Neural progenitor cell (in vitro differentiated cells): Measurements from ENCODE around the gene PLA2R1. TPM values are rescaled to one million over a fixed set of nuclear protein-coding genes. Genes with fewer than 3 reads are reported as not detected.

ENCODE experiments used
- DNase-seq: peaks from one replicate; pipeline ENCODE4 v3.0.0-alpha.2; 2016; ENCODE audit warnings: low spot score
- H2AFZ ChIP-seq: fragments of 200-600 bp; sonication (generic); replicated peaks from 2 replicates; pipeline ENCODE4 v1.6.1; 2016; ENCODE audit warnings: antibody characterized with exemption
- H3F3A ChIP-seq: fragments of 200-600 bp; sonication (generic); 2 replicates; pipeline ENCODE4 v1.6.1; 2016; ENCODE audit warnings: antibody characterized with exemption, low read depth
- H3K27ac ChIP-seq: fragments of 200-600 bp; sonication (generic); 2 replicates; pipeline ENCODE4 v1.5.1; 2016; ENCODE audit warnings: mild to moderate bottlenecking
- H3K27me3 ChIP-seq: fragments of 200-600 bp; sonication (generic); 2 replicates; pipeline ENCODE4 v1.6.1; 2016; ENCODE audit warnings: mild to moderate bottlenecking, moderate library complexity
- H3K36me3 ChIP-seq: fragments of 200-600 bp; sonication (generic); 2 replicates; pipeline ENCODE4 v1.5.1; 2016
- H3K4me1 ChIP-seq: fragments of 200-600 bp; sonication (generic); 2 replicates; pipeline ENCODE4 v1.6.1; 2016; ENCODE audit warnings: mixed run types
- H3K4me2 ChIP-seq: fragments of 200-600 bp; sonication (generic); 2 replicates; pipeline ENCODE4 v1.6.1; 2016
- H3K4me3 ChIP-seq: fragments of 200-600 bp; sonication (generic); 2 replicates; pipeline ENCODE4 v1.5.1; 2016
- H3K79me2 ChIP-seq: fragments of 200-600 bp; sonication (generic); 2 replicates; pipeline ENCODE4 v1.6.1; 2016; ENCODE audit warnings: low read depth
- H3K9ac ChIP-seq: fragments of 200-600 bp; sonication (generic); 2 replicates; pipeline ENCODE4 v1.6.1; 2016
- H3K9me3 ChIP-seq: fragments of 200-600 bp; sonication (generic); 2 replicates; pipeline ENCODE4 v1.5.1; 2016; ENCODE audit warnings: low read depth
- H4K20me1 ChIP-seq: fragments of 200-600 bp; sonication (generic); 2 replicates; pipeline ENCODE4 v1.6.1; 2016; ENCODE audit warnings: low read depth
- H3K27ac Mint-ChIP-seq: 3 replicates; pipeline ENCODE4 v1.8.0; 2021; ENCODE audit warnings: mixed read lengths
- H3K27me3 Mint-ChIP-seq: 2 replicates; pipeline ENCODE4 v1.8.0; 2022; ENCODE audit warnings: low read depth, mild to moderate bottlenecking, inconsistent platforms, moderate library complexity, mixed read lengths; ENCODE audit not compliant: insufficient read depth
- H3K36me3 Mint-ChIP-seq: 3 replicates; pipeline ENCODE4 v1.8.0; 2021; ENCODE audit warnings: mixed read lengths
- H3K4me1 Mint-ChIP-seq: 3 replicates; pipeline ENCODE4 v1.8.0; 2021; ENCODE audit warnings: mixed read lengths
- H3K4me3 Mint-ChIP-seq: 3 replicates; pipeline ENCODE4 v1.8.0; 2021; ENCODE audit warnings: mild to moderate bottlenecking, moderate library complexity, mixed read lengths
- H3K9me3 Mint-ChIP-seq: 3 replicates; pipeline ENCODE4 v1.8.0; 2020; ENCODE audit warnings: mixed read lengths
- EZH2 ChIP-seq: fragments of 200-600 bp; sonication (generic); IDR thresholded peaks from 2 replicates; pipeline ENCODE4 v1.6.1; 2017; ENCODE audit warnings: antibody characterized with exemption, mild to moderate bottlenecking, moderate library complexity
- EZH2phosphoT487 ChIP-seq: fragments of 200-600 bp; sonication (generic); IDR thresholded peaks from 2 replicates; pipeline ENCODE4 v1.6.1; 2017; ENCODE audit warnings: antibody characterized with exemption
- total RNA-seq: library from RNA; depleted of rRNA; stranded (reverse); fragments of >200 nt; gene quantifications from 2 replicates; pipeline ENCODE4 v1.2.3, GENCODE V29; 2015; ENCODE audit warnings: low replicate concordance
- TF ChIP-seq, protein P1 (sequence below): fragments of 200-600 bp; sonication (generic); IDR thresholded peaks from 2 replicates; pipeline ENCODE4 v1.5.1; 2017; ENCODE audit warnings: antibody characterized with exemption, mild to moderate bottlenecking

PLA2R1 gene
- total RNA-seq, 1 donor from 2014 or later: 0.45 TPM

DNA sequence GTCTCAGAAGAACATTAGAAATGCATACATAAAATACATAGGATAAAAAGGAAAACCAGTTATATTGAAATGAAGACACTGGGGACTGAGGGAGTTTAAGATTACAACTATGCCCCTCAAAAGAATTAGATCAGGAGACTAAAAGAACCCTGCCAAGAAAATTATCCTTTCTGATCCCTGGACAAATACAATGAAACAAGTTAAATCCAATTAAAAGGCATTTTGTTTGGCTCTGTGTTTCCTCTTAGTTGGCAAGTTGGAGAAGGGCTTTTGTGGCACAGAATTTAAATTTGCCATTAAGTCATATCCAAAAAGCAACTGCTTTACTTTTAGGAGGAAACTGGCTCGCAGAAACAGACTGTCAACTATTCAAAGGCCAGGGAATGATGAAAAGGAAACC lies 165.3 kb downstream of the PLA2R1 start:
- Histone ChIP-seq H3F3A (no peaks in the 10 kb centered on the region), H3K4me2 (peak overlapping the region; percentile 36), H3K9ac (no peak overlapping the region), H3K27me3 (peaks cover 78% of the 10 kb centered on the region), H2AFZ (no peak overlapping the region), H4K20me1 (no peaks in the 10 kb centered on the region), H3K9me3 (no peaks in the 10 kb centered on the region), H3K4me3 (peak overlapping the region; percentile 0), H3K79me2 (no peaks in the 10 kb centered on the region), H3K4me1 (peaks cover 12% of the 10 kb centered on the region), H3K36me3 (no peaks in the 10 kb centered on the region), H3K27ac (no peak overlapping the region)
- DNase-seq: peak; percentile 54
- H3K4me1 Mint-ChIP-seq: peaks cover 28% of the 10 kb centered on the region
- TF ChIP-seq EZH2phosphoT487: peak; percentile 78
- TF ChIP-seq EZH2: no peak
- TF ChIP-seq, protein P1, sequence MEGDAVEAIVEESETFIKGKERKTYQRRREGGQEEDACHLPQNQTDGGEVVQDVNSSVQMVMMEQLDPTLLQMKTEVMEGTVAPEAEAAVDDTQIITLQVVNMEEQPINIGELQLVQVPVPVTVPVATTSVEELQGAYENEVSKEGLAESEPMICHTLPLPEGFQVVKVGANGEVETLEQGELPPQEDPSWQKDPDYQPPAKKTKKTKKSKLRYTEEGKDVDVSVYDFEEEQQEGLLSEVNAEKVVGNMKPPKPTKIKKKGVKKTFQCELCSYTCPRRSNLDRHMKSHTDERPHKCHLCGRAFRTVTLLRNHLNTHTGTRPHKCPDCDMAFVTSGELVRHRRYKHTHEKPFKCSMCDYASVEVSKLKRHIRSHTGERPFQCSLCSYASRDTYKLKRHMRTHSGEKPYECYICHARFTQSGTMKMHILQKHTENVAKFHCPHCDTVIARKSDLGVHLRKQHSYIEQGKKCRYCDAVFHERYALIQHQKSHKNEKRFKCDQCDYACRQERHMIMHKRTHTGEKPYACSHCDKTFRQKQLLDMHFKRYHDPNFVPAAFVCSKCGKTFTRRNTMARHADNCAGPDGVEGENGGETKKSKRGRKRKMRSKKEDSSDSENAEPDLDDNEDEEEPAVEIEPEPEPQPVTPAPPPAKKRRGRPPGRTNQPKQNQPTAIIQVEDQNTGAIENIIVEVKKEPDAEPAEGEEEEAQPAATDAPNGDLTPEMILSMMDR: no peak
- H3K27ac Mint-ChIP-seq: no peak overlapping the region
- no peaks in the 10 kb centered on the region for H3K36me3 Mint-ChIP-seq
- peaks cover 4% of the 10 kb centered on the region for H3K27me3 Mint-ChIP-seq
- H3K9me3 Mint-ChIP-seq: no peaks in the 10 kb centered on the region
- no peak overlapping the region for H3K4me3 Mint-ChIP-seq

DNA sequence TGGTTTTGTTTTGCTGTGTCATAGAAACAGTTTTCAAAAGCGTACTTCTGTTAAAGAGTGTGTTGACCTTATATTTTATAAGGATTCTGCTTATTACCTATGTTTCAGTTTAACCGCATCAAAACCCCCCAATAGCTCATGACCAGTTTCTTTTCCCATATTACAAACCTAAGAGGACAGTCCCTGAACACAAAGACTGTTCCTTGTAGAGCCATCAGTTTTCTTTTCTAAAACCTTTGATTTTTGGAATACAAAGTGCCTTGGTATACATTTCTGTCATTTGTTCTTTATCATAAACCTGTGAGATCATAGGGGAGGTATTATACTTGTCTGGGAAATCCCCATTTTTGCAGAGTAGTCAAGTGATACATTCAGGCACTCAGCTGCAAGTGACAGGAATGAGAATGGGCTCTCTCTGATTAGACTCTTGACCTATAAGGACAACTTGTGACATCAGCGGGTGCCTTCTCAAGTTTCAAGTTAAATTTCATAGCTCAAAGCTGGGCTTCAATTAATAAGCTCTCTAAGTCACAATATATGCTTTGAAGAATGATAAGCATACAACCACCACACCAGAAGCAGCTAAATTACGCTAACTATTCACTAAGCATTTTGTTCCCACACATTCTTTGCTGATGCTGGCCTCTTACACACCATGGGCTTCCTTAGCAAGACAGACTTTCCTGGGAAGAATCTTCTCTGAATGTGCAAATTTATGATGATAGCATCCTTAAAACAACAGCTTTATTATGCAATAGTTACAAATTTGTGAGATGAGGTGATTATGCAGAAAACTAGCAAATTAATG lies 167.0 kb downstream of the PLA2R1 start:
- no peak overlapping the region for H3K4me3 Mint-ChIP-seq
- Histone ChIP-seq H2AFZ (no peak overlapping the region), H4K20me1 (no peaks in the 10 kb centered on the region)

DNA sequence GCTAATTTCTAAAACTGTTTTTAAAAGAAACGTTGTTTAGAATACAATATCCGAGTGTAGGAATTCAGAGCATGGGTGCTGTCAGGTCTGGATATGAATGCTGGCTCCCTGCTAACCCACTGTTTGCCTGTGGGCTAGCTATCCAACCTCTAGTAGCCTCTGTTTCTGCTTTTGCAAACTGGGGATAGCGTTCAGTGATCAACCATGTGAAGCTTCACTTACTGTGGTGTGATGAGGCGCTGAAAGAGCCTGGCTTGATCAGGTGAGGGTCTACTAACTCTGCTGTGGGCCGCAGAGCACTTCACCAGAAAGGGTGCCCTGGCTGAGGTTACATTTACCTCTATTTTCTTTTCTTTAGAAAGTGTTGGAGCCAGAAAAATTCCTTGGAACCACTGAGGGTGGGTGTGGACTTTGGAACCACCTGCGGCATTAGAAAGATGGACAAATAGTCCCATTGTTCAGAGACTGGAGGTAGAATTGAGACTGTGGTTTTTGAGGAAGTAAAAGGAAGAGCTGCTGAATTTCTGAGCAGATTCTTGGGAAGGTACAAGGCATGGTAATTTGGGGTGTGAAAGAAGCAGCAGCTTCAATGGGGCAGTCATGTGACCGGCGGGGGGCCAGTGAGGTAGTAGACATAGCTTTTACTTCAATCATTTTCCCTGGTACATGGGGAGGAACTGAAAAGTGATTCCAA lies 168.1 kb downstream of the PLA2R1 start:
- no peak overlapping the region for H3K9ac ChIP-seq

More for the DNA sequence above, 167.0 kb downstream of the PLA2R1 start:
- H3K9ac ChIP-seq: no peak overlapping the region
- H3K79me2 ChIP-seq: no peaks in the 10 kb centered on the region
- H3K9me3 Mint-ChIP-seq: no peaks in the 10 kb centered on the region
- H3K36me3 ChIP-seq: no peaks in the 10 kb centered on the region
- TF ChIP-seq EZH2phosphoT487 (no peak), EZH2 (no peak)
- TF ChIP-seq, protein P1: no peak
- no peak overlapping the region for H3K27ac ChIP-seq
- peaks cover 61% of the 10 kb centered on the region for H3K27me3 ChIP-seq
- no peaks in the 10 kb centered on the region for H3K9me3 ChIP-seq
- no peak overlapping the region for H3K4me3 ChIP-seq
- peaks cover 12% of the 10 kb centered on the region for H3K4me1 ChIP-seq
- H3K27me3 Mint-ChIP-seq: peaks cover 6% of the 10 kb centered on the region
- H3F3A ChIP-seq: no peaks in the 10 kb centered on the region
- no peaks in the 10 kb centered on the region for H3K36me3 Mint-ChIP-seq
- no peak overlapping the region for H3K4me2 ChIP-seq
- DNase-seq: no peak
- peaks cover 28% of the 10 kb centered on the region for H3K4me1 Mint-ChIP-seq
- no peak overlapping the region for H3K27ac Mint-ChIP-seq

More for the DNA sequence above, 168.1 kb downstream of the PLA2R1 start:
- Histone ChIP-seq H2AFZ (no peak overlapping the region), H3K4me2 (no peak overlapping the region), H3K79me2 (no peaks in the 10 kb centered on the region), H3K27me3 (peaks cover 50% of the 10 kb centered on the region), H3F3A (no peaks in the 10 kb centered on the region), H3K4me3 (no peak overlapping the region), H4K20me1 (no peaks in the 10 kb centered on the region), H3K36me3 (no peaks in the 10 kb centered on the region), H3K4me1 (peaks cover 12% of the 10 kb centered on the region), H3K27ac (no peak overlapping the region), H3K9me3 (no peaks in the 10 kb centered on the region)
- no peak overlapping the region for H3K4me3 Mint-ChIP-seq
- no peak for DNase-seq
- H3K36me3 Mint-ChIP-seq: no peaks in the 10 kb centered on the region
- no peak overlapping the region for H3K27ac Mint-ChIP-seq
- no peaks in the 10 kb centered on the region for H3K9me3 Mint-ChIP-seq
- peaks cover 28% of the 10 kb centered on the region for H3K4me1 Mint-ChIP-seq
- TF ChIP-seq EZH2 (no peak), EZH2phosphoT487 (no peak)
- TF ChIP-seq, protein P1: no peak
- H3K27me3 Mint-ChIP-seq: peaks cover 6% of the 10 kb centered on the region
